Panc1 (cell line): Measurements from ENCODE around the gene DEGS2. TPM values are rescaled to one million over a fixed set of nuclear protein-coding genes. Genes with fewer than 3 reads are reported as not detected.

ENCODE experiments used
- ATAC-seq: fragments of 200-7000 bp; cut with Tn5 transposase; 2 replicates; pipeline ENCODE4 v1.9.1; 2020; ENCODE audit warnings: mild to moderate bottlenecking, moderate library complexity
- BruUV-seq: library from RNA; stranded (reverse); fragments of 400-500 nt; replicated peaks from 2 replicates; lab custom pipeline; 2021; lab: Mats Ljungman, UMichigan
- CTCF ChIA-PET: fragments of 300-600 bp; sonication (Branson Sonifier 250); formaldehyde crosslinking; loops from one replicate; lab custom pipeline; 2022; ENCODE audit warnings: antibody characterized with exemption; lab: Charles Lee
- POLR2A ChIA-PET: fragments of 300-600 bp; sonication (Branson Sonifier 250); formaldehyde crosslinking; loops from one replicate; lab custom pipeline; 2022; ENCODE audit warnings: antibody characterized with exemption; lab: Charles Lee
- DNase-seq: peaks from one replicate; pipeline ENCODE4 v3.0.0-alpha.2; 2010; ENCODE audit warnings: low read depth, low spot score
- H3K27ac ChIP-seq: 2 replicates; pipeline ENCODE4 v1.5.1; 2011; ENCODE audit warnings: mild to moderate bottlenecking, low read length, inconsistent platforms
- H3K27me3 ChIP-seq: fragments of 200-500 bp; sonication (Bioruptor generic); 2 replicates; pipeline ENCODE4 v1.6.0; 2014; ENCODE audit warnings: low read length, inconsistent platforms; ENCODE audit not compliant: control insufficient read depth, insufficient read depth
- H3K36me3 ChIP-seq: fragments of 200-500 bp; sonication (Bioruptor generic); 2 replicates; pipeline ENCODE4 v1.5.1; 2014; ENCODE audit warnings: inconsistent platforms, mild to moderate bottlenecking, low read length, moderate library complexity; ENCODE audit not compliant: control insufficient read depth, insufficient read depth
- H3K4me1 ChIP-seq: 2 replicates; pipeline ENCODE4 v1.5.1; 2011; ENCODE audit warnings: inconsistent platforms, mild to moderate bottlenecking, low read length, moderate library complexity; ENCODE audit not compliant: control insufficient read depth, insufficient read depth
- H3K4me3 ChIP-seq, 2 experiments: 2 replicates each; pipeline ENCODE4 v1.5.1; 2011 to 2012; ENCODE audit warnings: low read depth in 2 of 2, low read length in 2 of 2, mild to moderate bottlenecking in 2 of 2, inconsistent platforms in 1 of 2, moderate library complexity in 1 of 2
- H3K9me3 ChIP-seq: fragments of 200-500 bp; sonication (Bioruptor generic); 2 replicates; pipeline ENCODE4 v1.5.1; 2014; ENCODE audit warnings: low read depth, mild to moderate bottlenecking, inconsistent platforms, low read length, moderate library complexity; ENCODE audit not compliant: control insufficient read depth, insufficient read depth
- POLR2AphosphoS5 ChIP-seq: IDR thresholded peaks from 2 replicates; pipeline ENCODE4 v1.6.1; 2012; ENCODE audit warnings: mild to moderate bottlenecking, low read depth, low read length, moderate library complexity
- SIN3A ChIP-seq: IDR thresholded peaks from 2 replicates; pipeline ENCODE4 v1.6.1; 2012; ENCODE audit warnings: low read depth, mild to moderate bottlenecking, low read length, moderate library complexity, borderline replicate concordance; ENCODE audit not compliant: insufficient read depth
- TCF7L2 ChIP-seq: IDR thresholded peaks from 2 replicates; pipeline ENCODE4 v1.6.1; 2011; ENCODE audit warnings: mild to moderate bottlenecking, low read depth, low read length, inconsistent platforms
- in situ Hi-C: cut with HindIII; loops from 2 replicates; pipeline ENCODE4 v1.10.0; 2016; ENCODE audit warnings: low sequenced_read_pairs, low pct_unique_long_range_greater_than_20kb
- intact Hi-C: fragments of 100-400 bp; cut with micrococcal nuclease; formaldehyde crosslinking; loops from one replicate; pipeline ENCODE4 v1.10.0; 2022; ENCODE audit not compliant: unreplicated experiment
- total RNA-seq: library from RNA; stranded (reverse); gene quantifications from one replicate; pipeline ENCODE4 v1.2.1, GENCODE V29; 2021; ENCODE audit not compliant: unreplicated experiment
- TF ChIP-seq, protein P1 (sequence below), 2 experiments: IDR thresholded peaks; 2 replicates each; pipeline ENCODE4 v1.6.1; 2011 to 2012; ENCODE audit warnings: low read depth in 2 of 2, control low read depth in 1 of 2, low read length in 1 of 2, mild to moderate bottlenecking in 1 of 2, moderate library complexity in 1 of 2; ENCODE audit not compliant: insufficient read depth in 1 of 2
- TF ChIP-seq, protein P2 (sequence below): fragments of 450-650 bp; IDR thresholded peaks from 2 replicates; pipeline ENCODE4 v1.5.1; 2017; ENCODE audit warnings: mild to moderate bottlenecking

The DEGS2 gene
- total RNA-seq, 1 experiment from 2014 or later, result 4.9 TPM

DNA sequence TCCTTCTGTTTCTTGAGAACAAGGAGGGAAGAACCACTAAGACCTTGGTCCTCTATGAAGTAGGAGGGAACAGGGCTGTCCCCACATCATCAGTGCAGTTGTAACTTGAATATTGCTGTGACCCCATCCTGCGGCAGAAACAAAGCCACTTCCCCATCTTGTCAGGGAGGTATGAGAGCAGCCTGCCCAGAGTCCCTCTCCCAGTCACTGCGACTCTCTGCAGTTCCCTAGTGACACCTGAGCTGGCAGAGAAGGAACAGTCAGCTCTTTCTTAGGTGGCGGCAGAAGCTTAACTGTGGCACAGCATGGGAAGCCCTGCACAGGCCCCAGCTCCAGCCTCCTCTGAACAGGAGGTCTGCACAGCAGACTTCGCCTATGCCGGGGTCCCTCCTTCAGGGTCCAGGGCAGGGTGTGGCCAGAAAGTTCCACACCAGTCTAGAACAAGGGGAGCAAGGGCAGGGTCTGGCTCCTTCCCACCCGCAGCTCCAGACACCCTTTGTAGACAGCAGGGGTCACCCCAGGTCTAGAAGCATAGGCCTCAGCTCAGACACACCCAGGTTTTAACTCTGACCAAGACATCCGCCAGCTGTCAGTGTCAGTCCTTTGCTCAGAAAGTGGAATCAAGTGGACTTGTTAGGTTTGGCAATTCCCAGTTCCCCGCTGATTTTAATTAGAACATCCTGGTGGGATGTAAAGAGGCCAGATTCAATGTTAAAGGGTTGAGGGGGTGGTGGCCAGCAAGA lies 36.8 kb downstream of the DEGS2 start:
- Histone ChIP-seq H3K27ac (no peak overlapping the region), H3K4me3 (no peak overlapping the region), H3K27me3 (no peaks in the 10 kb centered on the region), H3K4me1 (no peaks in the 10 kb centered on the region), H3K9me3 (no peaks in the 10 kb centered on the region), H3K36me3 (no peaks in the 10 kb centered on the region)
- ChIA-PET POLR2A (no interaction called here), CTCF (interaction anchor here (0.5 kb wide), 1 partner anchor 70 kb away, joined by 3 read pairs; no protein-coding TSS in a partner anchor)
- DNase-seq, result no peak
- no TSS peak for BruUV-seq
- no peak for ATAC-seq
- intact Hi-C loops (no loop called here), in situ Hi-C loops (no loop called here)
- TF ChIP-seq, protein P1, sequence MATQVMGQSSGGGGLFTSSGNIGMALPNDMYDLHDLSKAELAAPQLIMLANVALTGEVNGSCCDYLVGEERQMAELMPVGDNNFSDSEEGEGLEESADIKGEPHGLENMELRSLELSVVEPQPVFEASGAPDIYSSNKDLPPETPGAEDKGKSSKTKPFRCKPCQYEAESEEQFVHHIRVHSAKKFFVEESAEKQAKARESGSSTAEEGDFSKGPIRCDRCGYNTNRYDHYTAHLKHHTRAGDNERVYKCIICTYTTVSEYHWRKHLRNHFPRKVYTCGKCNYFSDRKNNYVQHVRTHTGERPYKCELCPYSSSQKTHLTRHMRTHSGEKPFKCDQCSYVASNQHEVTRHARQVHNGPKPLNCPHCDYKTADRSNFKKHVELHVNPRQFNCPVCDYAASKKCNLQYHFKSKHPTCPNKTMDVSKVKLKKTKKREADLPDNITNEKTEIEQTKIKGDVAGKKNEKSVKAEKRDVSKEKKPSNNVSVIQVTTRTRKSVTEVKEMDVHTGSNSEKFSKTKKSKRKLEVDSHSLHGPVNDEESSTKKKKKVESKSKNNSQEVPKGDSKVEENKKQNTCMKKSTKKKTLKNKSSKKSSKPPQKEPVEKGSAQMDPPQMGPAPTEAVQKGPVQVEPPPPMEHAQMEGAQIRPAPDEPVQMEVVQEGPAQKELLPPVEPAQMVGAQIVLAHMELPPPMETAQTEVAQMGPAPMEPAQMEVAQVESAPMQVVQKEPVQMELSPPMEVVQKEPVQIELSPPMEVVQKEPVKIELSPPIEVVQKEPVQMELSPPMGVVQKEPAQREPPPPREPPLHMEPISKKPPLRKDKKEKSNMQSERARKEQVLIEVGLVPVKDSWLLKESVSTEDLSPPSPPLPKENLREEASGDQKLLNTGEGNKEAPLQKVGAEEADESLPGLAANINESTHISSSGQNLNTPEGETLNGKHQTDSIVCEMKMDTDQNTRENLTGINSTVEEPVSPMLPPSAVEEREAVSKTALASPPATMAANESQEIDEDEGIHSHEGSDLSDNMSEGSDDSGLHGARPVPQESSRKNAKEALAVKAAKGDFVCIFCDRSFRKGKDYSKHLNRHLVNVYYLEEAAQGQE (IDR thresholded peaks at IDR 0.05; ENCODE audit: insufficient read depth in 1 of 2, low read depth in 2 of 2, low read length in 1 of 2), result no peak
- TF ChIP-seq, protein P2, sequence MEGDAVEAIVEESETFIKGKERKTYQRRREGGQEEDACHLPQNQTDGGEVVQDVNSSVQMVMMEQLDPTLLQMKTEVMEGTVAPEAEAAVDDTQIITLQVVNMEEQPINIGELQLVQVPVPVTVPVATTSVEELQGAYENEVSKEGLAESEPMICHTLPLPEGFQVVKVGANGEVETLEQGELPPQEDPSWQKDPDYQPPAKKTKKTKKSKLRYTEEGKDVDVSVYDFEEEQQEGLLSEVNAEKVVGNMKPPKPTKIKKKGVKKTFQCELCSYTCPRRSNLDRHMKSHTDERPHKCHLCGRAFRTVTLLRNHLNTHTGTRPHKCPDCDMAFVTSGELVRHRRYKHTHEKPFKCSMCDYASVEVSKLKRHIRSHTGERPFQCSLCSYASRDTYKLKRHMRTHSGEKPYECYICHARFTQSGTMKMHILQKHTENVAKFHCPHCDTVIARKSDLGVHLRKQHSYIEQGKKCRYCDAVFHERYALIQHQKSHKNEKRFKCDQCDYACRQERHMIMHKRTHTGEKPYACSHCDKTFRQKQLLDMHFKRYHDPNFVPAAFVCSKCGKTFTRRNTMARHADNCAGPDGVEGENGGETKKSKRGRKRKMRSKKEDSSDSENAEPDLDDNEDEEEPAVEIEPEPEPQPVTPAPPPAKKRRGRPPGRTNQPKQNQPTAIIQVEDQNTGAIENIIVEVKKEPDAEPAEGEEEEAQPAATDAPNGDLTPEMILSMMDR, result no peak
- TF ChIP-seq TCF7L2 (no peak), SIN3A (no peak)

DNA sequence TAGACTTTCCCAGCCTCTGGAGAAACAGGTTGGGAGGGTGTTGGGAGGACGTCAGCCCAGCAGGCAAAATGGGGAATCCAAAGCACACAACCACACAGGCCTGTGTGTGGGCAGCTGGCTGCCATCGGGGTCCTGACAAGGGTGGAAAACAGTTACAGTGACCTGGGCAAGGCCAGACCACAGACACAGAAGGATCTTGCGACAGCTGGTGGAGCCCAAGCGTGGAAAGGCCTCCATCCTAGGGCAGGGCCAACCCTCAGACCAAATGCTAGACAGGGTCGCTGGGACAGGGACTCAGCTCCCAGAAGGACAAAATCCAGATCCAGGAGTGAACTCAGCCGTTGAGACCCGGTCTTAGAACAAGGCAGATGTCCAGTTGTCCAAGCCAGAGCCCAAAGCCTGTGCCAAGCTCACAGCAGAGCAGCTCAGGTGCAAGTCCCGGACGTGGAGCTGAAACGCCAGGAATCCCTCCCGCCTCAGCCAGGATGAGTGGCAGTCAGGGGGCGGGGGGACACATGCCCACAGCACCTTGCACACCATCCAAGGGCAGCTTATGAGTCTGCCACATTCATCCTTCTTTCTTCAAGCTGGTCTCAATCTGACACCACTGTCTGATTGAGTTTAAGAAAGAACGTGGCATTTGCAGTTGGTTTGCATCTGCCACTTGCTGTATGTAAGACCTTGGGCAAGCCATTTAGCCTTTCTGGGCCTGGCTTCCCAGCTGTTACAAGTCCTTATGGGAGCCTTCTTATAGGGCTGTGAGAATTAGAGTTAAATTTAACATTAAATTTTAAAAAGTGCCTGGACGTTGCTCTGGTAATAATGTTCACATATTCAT lies 37.6 kb downstream of the DEGS2 start:
- in situ Hi-C loops, result no loop called here
- ChIA-PET POLR2A (no interaction called here), CTCF (no interaction called here)
- intact Hi-C loops, result no loop called here
- H3K4me1 ChIP-seq, result no peaks in the 10 kb centered on the region
- no peak overlapping the region for H3K27ac ChIP-seq
- H3K9me3 ChIP-seq, result no peaks in the 10 kb centered on the region
- H3K4me3 ChIP-seq, result no peak overlapping the region
- no peak for ATAC-seq
- BruUV-seq, result no TSS peak
- H3K27me3 ChIP-seq, result no peaks in the 10 kb centered on the region
- TF ChIP-seq, protein P2, result no peak
- TF ChIP-seq, protein P1 (IDR thresholded peaks at IDR 0.05; ENCODE audit: insufficient read depth in 1 of 2, low read depth in 2 of 2, low read length in 1 of 2), result no peak
- TF ChIP-seq POLR2AphosphoS5 (no peak), TCF7L2 (no peak), SIN3A (no peak)
- no peak for DNase-seq
- H3K36me3 ChIP-seq, result no peaks in the 10 kb centered on the region
